HUES64 (cell line): Measurements from ENCODE around the gene NCKAP5L.

Experiments
- H3K27ac ChIP-seq: 2 replicates; pipeline ENCODE4 v1.7.0; 2013; ENCODE audit warnings: low read depth, low read length, inconsistent platforms
- H3K27me3 ChIP-seq: 2 replicates; pipeline ENCODE4 v1.6.1; 2013; ENCODE audit warnings: mild to moderate bottlenecking, low read length; ENCODE audit not compliant: insufficient read depth
- H3K36me3 ChIP-seq: 2 replicates; pipeline ENCODE4 v1.6.1; 2013; ENCODE audit warnings: mild to moderate bottlenecking, low read length; ENCODE audit not compliant: insufficient read depth
- H3K4me1 ChIP-seq: 2 replicates; pipeline ENCODE4 v1.6.1; 2013; ENCODE audit warnings: mild to moderate bottlenecking, low read length, moderate library complexity; ENCODE audit not compliant: insufficient read depth
- H3K4me3 ChIP-seq: 2 replicates; pipeline ENCODE4 v1.5.1; 2013; ENCODE audit warnings: mild to moderate bottlenecking, low read length, moderate library complexity
- H3K9ac ChIP-seq: 2 replicates; pipeline ENCODE4 v1.6.1; 2013; ENCODE audit warnings: mild to moderate bottlenecking, low read depth, low read length
- H3K9me3 ChIP-seq: 2 replicates; pipeline ENCODE4 v1.6.1; 2013; ENCODE audit warnings: low read depth, low read length; ENCODE audit not compliant: insufficient read depth
- WGBS: fragments of 150-250, 120-280 bp; methylation state at CpG from one replicate; pipeline ENCODE4 v1.1.7; 2013; ENCODE audit warnings: missing lambda C conversion rate; 5-methylcytosine and 5-hydroxymethylcytosine counted together

The NCKAP5L gene

DNA sequence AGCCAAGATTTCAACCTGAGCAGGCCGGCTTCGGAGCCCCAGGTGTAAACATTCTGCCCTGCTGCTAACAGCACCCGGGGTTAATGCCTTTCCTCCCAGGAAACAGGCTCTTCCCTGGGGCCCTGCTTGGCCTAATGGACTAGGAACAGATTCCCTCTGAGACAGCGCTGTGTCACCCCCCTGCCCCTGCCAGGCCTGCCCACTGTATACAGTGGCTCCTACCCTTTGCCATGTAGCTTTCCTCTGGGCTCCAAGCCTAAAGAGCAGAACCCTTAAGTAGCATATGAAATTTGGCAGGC lies 43.0 kb upstream of the NCKAP5L start:
- 90% methylated on average over 4 of the region's 4 CpGs for WGBS
- H3K9ac ChIP-seq: no peak overlapping the region
- H3K4me3 ChIP-seq: no peak overlapping the region

GRCh38 chr12:49870501-49871262 lies 42.5 kb upstream of the NCKAP5L start:
- H3K27ac ChIP-seq: no peak overlapping the region
- 92% methylated on average over 11 of the region's 11 CpGs for WGBS
- no peaks in the 10 kb centered on the region for H3K27me3 ChIP-seq
- H3K9me3 ChIP-seq: no peaks in the 10 kb centered on the region
- H3K4me1 ChIP-seq: no peaks in the 10 kb centered on the region
- H3K9ac ChIP-seq: no peak overlapping the region
- no peak overlapping the region for H3K4me3 ChIP-seq
- H3K36me3 ChIP-seq: no peaks in the 10 kb centered on the region

More for the DNA sequence above, 43.0 kb upstream of the NCKAP5L start:
- Histone ChIP-seq H3K9me3 (no peaks in the 10 kb centered on the region), H3K4me1 (no peaks in the 10 kb centered on the region), H3K27me3 (no peaks in the 10 kb centered on the region), H3K36me3 (no peaks in the 10 kb centered on the region), H3K27ac (no peak overlapping the region)

- H3K4me3 ChIP-seq: no peak overlapping the region
- H3K27ac ChIP-seq: no peak overlapping the region
- H3K4me1 ChIP-seq: no peaks in the 10 kb centered on the region
- no peaks in the 10 kb centered on the region for H3K27me3 ChIP-seq
- H3K9ac ChIP-seq: no peak overlapping the region
- no peaks in the 10 kb centered on the region for H3K9me3 ChIP-seq
- H3K36me3 ChIP-seq: no peaks in the 10 kb centered on the region
- 93% methylated on average over 14 of the region's 14 CpGs for whole genome bisulfite sequencing
These were observed 41.7 kb upstream of the NCKAP5L start for GRCh38 chr12:49869816-49870500.

- no peaks in the 10 kb centered on the region for H3K4me1 ChIP-seq
- H3K9me3 ChIP-seq: no peaks in the 10 kb centered on the region
- no peak overlapping the region for H3K4me3 ChIP-seq
- H3K36me3 ChIP-seq: no peaks in the 10 kb centered on the region
- 88% methylated on average over 15 of the region's 16 CpGs for WGBS
- no peak overlapping the region for H3K27ac ChIP-seq
- no peak overlapping the region for H3K9ac ChIP-seq
- no peaks in the 10 kb centered on the region for H3K27me3 ChIP-seq
These were observed 41.0 kb upstream of the NCKAP5L start for GRCh38 chr12:49868952-49869815.

GRCh38 chr12:49868449-49868848 lies 40.2 kb upstream of the NCKAP5L start:
- WGBS: 93% methylated on average over 16 of the region's 16 CpGs
- Histone ChIP-seq H3K4me3 (no peak overlapping the region), H3K9ac (no peak overlapping the region), H3K9me3 (no peaks in the 10 kb centered on the region), H3K36me3 (no peaks in the 10 kb centered on the region), H3K27me3 (no peaks in the 10 kb centered on the region), H3K4me1 (no peaks in the 10 kb centered on the region), H3K27ac (no peak overlapping the region)

- Histone ChIP-seq H3K4me3 (no peak overlapping the region), H3K9ac (no peak overlapping the region), H3K27me3 (no peaks in the 10 kb centered on the region), H3K4me1 (no peaks in the 10 kb centered on the region), H3K27ac (no peak overlapping the region), H3K36me3 (no peaks in the 10 kb centered on the region), H3K9me3 (no peaks in the 10 kb centered on the region)
- 85% methylated on average over 11 of the region's 11 CpGs for WGBS
These were observed 39.5 kb upstream of the NCKAP5L start for GRCh38 chr12:49867570-49868341.

GRCh38 chr12:49866859-49867569 lies 38.8 kb upstream of the NCKAP5L start:
- Histone ChIP-seq H3K9ac (no peak overlapping the region), H3K27ac (no peak overlapping the region), H3K4me3 (no peak overlapping the region), H3K9me3 (no peaks in the 10 kb centered on the region), H3K27me3 (no peaks in the 10 kb centered on the region), H3K36me3 (no peaks in the 10 kb centered on the region), H3K4me1 (no peaks in the 10 kb centered on the region)
- WGBS: 46% methylated on average over 19 of the region's 19 CpGs

GRCh38 chr12:49865782-49866135 lies 37.5 kb upstream of the NCKAP5L start:
- H3K4me3 ChIP-seq: no peak overlapping the region
- WGBS: 94% methylated on average over 8 of the region's 8 CpGs

GRCh38 chr12:49865109-49865781 lies 37.0 kb upstream of the NCKAP5L start:
- Histone ChIP-seq H3K27me3 (no peaks in the 10 kb centered on the region), H3K9ac (no peak overlapping the region)
- WGBS: 91% methylated on average over 13 of the region's 13 CpGs

More at GRCh38 chr12:49865782-49866135, 37.5 kb upstream of the NCKAP5L start:
- Histone ChIP-seq H3K4me1 (no peaks in the 10 kb centered on the region), H3K9ac (no peak overlapping the region), H3K36me3 (no peaks in the 10 kb centered on the region), H3K27ac (no peak overlapping the region), H3K9me3 (no peaks in the 10 kb centered on the region), H3K27me3 (no peaks in the 10 kb centered on the region)

DNA sequence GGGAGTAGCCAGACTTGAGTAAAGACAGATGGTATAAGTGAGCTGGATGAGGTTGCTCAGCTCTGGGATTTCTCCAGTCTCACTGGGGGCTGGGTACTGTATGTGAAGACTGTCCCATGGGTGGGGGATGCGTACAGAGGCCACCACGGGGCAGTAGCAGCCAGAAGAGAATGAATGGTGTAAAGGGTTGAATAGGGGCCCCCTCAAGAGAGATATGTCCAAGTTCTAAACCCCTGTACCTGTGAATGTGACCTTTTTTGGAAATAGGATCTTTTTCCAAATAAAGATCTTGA lies 36.5 kb upstream of the NCKAP5L start:
- Histone ChIP-seq H3K9ac (no peak overlapping the region), H3K9me3 (0 out of 2 replicates have a peak, but pooled peaks cover 3% of the 10 kb centered on the region), H3K4me3 (no peak overlapping the region), H3K36me3 (no peaks in the 10 kb centered on the region), H3K27me3 (no peaks in the 10 kb centered on the region), H3K27ac (no peak overlapping the region), H3K4me1 (no peaks in the 10 kb centered on the region)
- WGBS: 85% methylated on average over 2 of the region's 2 CpGs

More at GRCh38 chr12:49865109-49865781, 37.0 kb upstream of the NCKAP5L start:
- Histone ChIP-seq H3K27ac (no peak overlapping the region), H3K4me3 (no peak overlapping the region), H3K36me3 (no peaks in the 10 kb centered on the region), H3K9me3 (no peaks in the 10 kb centered on the region), H3K4me1 (no peaks in the 10 kb centered on the region)
